Vagina (tissue), 2 donors: ENCODE results near the gene LMBR1.
"Not testable (repeated sequence)": the region's sequence is repeated elsewhere in the genome, so short reads cannot be mapped to it uniquely, and the experiment has no call there.

Source experiments
- CTCF ChIP-seq, 3 experiments: fragments of 450-650 bp in 2 of 3; fragments of 200-600 bp in 1 of 3; sonication (generic) in 1 of 3; IDR thresholded peaks; one replicate each; pipeline ENCODE4 v1.5.1; 2017 to 2019; ENCODE audit warnings: antibody characterized with exemption in 3 of 3, mild to moderate bottlenecking in 2 of 3, moderate library complexity in 2 of 3
- POLR2A ChIP-seq, 2 donors: fragments of 450-650 bp; IDR thresholded peaks; one replicate each; pipeline ENCODE4 v1.6.1; 2017; ENCODE audit warnings: antibody characterized with exemption in 2 of 2, mild to moderate bottlenecking in 2 of 2, moderate library complexity in 2 of 2
- POLR2AphosphoS5 ChIP-seq, 2 donors: sonication (generic); formaldehyde crosslinking; IDR thresholded peaks; one replicate each; pipeline ENCODE4 v1.9.0; 2017; ENCODE audit warnings: antibody characterized with exemption in 2 of 2, mild to moderate bottlenecking in 2 of 2, low read depth in 1 of 2; ENCODE audit not compliant: insufficient read depth in 1 of 2

- TF ChIP-seq CTCF (IDR thresholded peaks at IDR 0.05); POLR2A (IDR thresholded peaks at IDR 0.05); POLR2AphosphoS5 (IDR thresholded peaks at IDR 0.05; ENCODE audit: insufficient read depth in 1 of 2, low read depth in 1 of 2): not testable (repeated sequence)
Measured at GRCh38 chr7:156920487-156921373, 27.7 kb upstream of the LMBR1 start.
